GM18867 (cell line): Measurements from ENCODE around the gene AP3S2.
"Not testable (repeated sequence)": the region's sequence is repeated elsewhere in the genome, so short reads cannot be mapped to it uniquely, and the experiment has no call there.

ENCODE experiments used
- ATAC-seq: cut with Tn5 transposase; IDR thresholded peaks from one replicate; pipeline ENCODE4 v1.9.1; 2021; ENCODE audit warnings: mild to moderate bottlenecking, moderate library complexity; ENCODE audit not compliant: unreplicated experiment

The AP3S2 gene

DNA sequence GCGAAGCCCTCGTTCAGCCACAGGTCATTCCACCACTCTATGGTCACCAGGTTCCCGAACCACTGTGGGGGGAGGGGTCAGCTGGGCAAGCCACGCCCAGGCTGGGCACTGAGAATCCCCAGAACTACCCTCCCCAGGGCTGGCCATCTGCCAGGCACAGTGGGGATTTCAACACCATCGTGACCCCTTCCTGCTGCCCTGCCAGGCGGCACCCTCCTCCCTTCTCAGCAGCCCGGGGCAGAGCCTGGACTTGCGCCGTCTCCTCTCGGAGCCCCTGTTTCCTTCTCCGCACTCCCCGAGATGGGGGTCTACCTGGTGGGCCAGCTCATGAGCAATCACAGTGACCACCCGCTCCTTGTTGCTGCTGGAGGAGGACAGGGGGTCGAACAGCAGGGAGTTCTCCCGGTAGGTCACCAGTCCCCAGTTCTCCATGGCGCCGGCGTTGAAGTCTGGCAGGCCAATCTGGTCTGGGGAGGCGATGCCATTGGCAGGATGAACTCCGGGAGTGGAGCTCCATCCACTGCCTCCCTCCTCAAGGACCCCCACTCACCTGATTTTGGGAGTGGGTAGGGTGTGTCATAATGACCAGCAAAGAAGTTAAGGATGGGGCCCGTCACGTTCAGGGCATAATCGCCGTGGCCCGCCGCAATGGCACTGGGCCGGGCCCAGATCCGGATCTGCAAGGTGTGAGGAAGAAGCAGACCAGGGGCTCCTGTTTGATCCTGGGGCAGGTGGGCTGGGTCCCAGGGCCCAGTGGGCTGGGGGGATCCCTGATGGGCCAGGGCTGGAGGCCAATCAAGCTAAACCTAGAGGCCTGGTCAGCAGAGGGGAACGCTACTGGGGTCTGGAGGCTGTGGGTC, 89.6 kb downstream of the AP3S2 start:
- ATAC-seq = no peak

- ATAC-seq = no peak
Measured at GRCh38 chr15:89802986-89803824, 90.6 kb downstream of the AP3S2 start.

- no peak for ATAC-seq
Measured at GRCh38 chr15:89802231-89802928, 91.4 kb downstream of the AP3S2 start.

- ATAC-seq = no peak
Measured at GRCh38 chr15:89801471-89802195, 92.2 kb downstream of the AP3S2 start.

GRCh38 chr15:89799918-89800498, 93.8 kb downstream of the AP3S2 start:
- ATAC-seq = no peak

DNA sequence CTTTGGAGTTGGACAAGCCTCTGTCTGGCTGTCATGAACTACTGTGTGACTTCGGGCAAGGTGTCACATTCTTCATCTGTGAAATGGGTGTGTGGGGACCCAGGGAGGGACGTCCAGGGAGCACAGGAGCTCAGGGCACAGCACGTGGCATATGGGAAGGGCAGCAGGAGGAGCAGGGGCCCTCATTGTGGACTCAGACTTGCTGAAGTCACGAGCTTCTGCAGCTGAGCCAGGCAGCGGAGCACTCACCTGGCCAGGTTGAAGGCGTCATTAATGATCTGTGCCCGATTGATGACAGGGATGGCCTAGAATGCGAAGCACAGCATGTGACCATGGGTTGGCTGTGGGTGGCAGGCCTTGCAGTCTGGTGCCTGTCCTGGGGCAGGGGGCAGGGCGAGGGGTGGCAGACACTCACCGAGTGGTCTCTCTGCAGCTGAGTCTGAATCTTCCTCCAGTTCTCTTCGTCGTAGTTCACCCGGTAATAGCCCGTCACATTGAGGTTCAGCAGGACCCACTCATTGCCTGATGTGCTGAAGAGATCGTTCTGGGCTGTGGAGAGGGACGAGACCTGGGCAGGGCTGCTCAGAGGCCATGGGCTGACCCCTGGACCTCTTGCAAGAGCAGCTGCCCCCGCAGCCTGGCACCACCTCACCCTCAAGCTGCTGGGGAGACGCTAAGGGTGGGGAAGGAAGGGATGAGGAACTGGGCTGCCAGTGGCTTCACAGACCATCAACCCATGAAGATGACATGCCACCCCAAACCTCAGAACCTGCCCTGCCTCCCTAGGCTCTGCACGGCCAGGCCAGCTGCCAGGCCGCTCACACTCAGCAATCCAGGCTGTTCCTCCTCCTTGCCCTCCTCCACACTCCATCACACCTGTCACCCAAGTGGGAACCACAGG, 94.5 kb downstream of the AP3S2 start:
- ATAC-seq = no peak

GRCh38 chr15:89797678-89798201, 96.1 kb downstream of the AP3S2 start:
- ATAC-seq = no peak

DNA sequence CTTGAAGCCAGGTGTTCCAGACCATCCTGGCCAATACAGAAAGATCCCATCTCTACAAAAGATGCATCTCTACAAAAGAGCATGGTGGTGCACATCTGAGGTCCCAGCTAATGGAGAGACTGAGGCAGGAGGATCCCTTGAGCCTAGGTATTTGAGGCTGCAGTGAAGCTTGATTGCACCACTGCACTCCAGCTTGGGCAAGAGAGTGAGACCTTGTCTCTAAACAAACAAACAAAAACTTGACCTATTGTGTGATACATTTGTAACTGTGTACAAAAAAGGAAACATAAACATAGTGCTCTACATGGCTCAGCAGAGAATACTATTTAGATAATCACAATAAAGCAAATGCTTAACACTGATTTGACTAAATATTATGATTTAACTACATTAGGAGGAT, 97.8 kb downstream of the AP3S2 start:
- no peak for ATAC-seq

GRCh38 chr15:89794627-89795241, 99.1 kb downstream of the AP3S2 start:
- ATAC-seq = no peak

DNA sequence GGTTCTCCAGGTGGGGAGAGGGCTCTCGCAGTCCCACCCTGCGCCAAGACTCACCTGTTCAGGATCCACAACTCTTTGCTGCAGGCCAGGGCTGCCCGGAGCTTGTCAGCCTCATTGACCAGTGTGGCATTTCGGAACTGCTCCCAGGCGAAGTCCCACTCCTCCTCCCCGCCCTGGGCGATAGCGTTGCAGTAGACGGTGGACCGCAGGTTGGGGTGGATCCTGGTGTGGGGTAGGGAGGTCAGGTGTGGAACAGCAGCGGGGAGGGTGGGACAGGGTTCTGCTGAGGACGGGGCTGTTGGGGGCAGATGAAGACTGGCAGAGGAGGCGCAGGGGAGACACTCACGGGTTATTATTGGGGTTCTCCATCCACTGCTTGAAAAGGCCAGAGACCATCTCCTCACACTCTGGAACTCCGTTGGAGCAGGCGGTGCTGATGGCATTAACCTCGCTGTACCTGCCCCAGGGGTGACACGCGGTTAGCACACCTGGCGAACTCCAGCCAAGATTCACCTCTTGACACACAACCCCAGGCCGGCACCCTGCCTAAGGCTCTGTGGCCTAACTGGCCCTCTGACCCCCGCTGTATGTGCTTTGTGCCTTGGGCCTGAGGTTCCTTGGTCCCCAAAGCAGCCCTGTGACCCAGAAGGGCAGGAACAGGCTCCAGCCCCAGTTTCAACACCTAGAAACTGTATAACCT, 101.5 kb downstream of the AP3S2 start:
- ATAC-seq = no peak

- ATAC-seq = no peak
Measured at GRCh38 chr15:89790661-89791060, 103.1 kb downstream of the AP3S2 start.

DNA sequence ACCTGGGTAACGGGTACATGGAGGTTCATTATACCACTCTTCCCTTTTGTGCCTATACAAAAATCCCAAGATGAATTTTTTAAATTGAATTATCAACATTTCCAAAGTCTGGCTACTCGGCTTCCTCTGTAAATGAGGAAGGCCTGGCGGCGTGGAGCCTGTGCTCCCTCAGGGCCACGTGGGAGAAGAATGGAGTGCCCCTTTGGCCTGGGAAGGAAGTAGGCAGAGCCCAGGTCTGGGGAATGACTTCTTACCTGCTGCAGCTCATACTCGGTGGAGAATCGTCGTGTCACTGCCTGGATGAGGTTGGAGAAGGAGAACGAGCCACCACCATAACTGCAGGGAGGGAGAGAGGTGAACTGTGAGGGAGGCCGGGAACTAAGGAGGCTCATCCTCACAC, 103.6 kb downstream of the AP3S2 start:
- no peak for ATAC-seq

DNA sequence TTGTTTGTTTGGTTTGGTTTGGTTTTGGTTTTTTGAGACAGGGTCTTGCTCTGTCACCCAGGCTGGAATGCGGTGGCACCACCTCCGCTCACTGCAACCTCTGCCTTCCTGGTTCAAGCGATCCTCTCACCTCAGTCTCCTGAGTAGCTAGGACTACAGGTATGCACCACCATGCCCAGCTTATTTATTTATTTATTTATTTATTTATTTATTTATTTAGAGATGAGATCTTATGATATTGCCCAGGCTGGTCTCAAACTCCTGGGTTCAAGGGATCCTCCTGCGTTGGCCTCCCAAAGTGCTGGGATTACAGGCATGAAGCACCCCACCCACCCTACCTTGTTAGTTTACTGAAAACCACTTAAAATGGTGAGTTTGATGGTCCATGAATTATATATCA, 105.2 kb downstream of the AP3S2 start:
- ATAC-seq = not testable (repeated sequence)

- ATAC-seq = no peak
Measured at GRCh38 chr15:89787944-89788343, 105.8 kb downstream of the AP3S2 start.

GRCh38 chr15:89785774-89786140, 108.0 kb downstream of the AP3S2 start:
- ATAC-seq = no peak

- ATAC-seq = no peak
Measured at GRCh38 chr15:89785064-89785773, 108.6 kb downstream of the AP3S2 start.

DNA sequence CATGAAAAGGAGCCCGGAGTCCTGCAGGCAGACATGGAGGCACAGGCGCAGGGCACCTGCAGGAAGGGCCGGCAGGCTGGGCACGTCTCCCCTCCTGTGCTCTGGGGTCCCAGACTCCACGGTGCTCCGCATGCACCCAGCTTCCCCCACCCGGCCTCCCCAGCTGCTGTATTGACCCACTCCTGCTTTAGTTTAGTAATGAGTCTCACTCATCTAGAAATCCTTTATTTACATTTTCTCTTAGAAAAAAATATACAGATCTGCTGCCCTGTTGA, 109.2 kb downstream of the AP3S2 start:
- ATAC-seq = no peak
